CD4-positive, alpha-beta T cell treated with Interleukin-4 for 1 hour (primary cell): ENCODE measurements around the gene PCDHGC4.

Experiments used
- DNase-seq, 2 donors: peaks; one replicate each; pipeline ENCODE4 v3.0.0-alpha.2; 2020 to 2022

Gene PCDHGC4

DNA sequence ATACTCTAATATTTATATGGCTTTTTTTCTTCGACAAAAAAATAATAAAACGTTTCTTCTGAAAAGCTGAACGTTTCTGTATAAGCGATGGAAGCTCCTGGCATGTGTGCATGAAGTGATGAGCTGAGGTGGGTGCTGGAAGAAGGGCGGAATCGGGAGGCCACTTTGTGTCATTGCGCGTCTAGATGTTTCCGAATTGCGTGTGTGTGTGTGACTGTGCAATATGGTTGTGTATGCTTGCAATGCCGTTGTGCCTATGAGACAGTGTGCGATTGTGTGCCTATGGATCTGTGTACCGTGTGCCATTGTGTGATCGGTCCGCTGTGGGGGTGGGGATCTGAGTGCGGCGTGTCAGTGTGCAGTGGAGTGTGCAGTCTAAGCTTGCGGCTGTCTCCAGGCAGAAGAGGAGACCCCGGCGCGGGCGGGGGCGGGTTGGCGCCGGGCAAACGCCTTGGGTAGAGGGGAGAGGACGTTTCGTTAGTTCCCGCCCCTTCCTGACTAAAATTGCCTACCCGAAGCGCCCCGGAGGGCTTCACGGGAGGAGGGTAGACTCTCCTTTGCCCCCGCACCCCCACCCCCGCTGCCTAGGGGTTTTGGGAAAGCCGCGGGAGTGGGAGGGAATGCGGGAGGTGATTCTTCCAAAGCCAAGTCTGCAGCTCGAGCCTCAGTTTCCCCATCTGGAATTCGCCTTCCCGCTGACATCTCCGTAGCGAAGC is 28.2 kb downstream of the PCDHGC4 start:
- DNase-seq = peak; percentile 19

DNA sequence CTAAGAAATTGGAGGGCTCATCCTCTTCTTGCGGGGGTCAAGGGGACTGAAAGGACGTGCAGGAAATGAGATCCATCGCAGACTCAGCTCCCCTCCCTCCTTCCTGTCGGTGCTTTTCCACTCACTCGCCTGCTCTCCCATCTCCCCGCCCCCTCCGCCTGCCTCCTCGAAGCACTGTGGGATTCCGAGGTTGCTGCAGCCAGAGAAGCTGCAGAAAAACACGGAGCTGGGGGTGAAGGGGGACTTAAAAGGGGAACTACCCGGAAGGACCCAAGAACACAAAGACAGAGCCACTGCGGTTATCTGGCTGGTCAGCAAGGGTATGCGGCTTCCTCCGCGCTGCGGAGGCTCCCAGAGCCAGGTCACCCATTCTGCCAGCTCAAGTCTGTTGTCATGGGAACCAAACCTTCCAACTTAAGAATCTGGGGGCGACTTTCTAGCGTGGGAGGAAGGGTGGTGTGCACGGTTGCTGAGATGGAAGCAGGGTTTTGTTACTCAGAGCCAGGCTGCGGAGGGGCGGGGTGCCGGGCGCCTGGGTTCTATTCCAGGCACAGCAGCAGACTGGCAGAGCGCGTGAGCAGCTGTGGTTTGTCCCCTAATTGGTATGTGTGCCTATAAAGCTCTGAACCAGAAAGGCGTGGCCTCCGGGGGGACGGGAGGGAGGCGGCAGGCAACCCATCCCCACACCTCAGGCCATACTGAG is 28.9 kb downstream of the PCDHGC4 start:
- peak; percentile 39 to 51 for DNase-seq

DNA sequence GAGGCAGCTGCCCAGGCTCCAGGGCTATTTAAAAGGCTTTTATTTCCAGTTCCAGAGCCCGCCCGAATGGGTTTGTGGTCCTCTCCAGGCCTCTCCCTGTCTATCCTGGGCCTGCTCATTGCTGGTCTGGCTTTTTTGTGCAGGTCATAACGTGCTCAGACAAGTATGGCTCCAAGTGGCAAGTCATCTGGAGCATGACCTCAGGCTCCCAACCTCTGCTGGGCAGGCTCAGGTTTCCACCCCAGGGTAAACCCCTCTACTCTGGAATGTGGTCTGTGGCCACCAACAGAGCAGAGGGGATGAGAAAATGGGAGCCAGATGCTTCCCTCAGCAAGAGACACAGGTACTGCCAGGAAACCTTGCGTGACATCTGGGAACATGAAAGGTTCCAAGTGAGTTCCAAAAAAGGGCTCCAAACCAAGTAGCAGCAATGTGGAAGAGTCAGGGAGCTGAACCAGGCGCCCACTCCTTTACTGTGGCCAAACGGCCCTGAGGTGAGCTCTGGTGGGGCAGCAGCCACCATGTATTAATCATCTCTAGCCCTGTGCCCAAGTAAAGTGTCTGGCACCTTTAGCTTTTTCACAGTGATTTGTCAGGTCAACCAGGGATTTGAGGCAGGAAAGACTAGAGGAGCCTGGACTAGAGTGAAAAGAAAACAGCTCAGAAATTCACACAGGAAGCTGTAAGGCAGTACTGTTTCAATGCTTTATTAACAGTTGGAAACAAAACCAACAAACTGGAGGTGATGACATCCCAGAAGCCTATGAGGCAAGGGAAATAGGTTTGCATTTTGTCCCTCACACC is 29.7 kb downstream of the PCDHGC4 start:
- DNase-seq = no peak

DNA sequence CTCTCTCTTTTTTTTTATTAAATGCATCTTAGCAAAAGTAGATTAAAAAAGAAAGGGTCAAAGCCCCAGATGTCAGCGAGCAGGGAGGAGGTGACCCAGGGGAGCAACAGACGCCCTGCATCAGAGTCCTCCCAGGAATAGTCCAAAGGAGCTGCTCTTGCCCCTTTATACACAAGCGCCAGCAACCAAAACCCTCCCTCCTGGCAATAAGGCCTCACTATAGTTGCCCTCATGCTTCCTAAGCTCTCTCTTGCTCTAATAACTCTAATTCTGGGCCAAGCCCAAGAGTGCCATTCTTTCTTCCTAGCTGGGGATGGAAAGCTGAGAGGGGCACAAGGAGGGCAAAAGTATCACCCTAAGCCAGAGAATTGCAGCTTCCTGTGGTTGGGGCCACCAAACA is 30.3 kb downstream of the PCDHGC4 start:
- no peak for DNase-seq

DNA sequence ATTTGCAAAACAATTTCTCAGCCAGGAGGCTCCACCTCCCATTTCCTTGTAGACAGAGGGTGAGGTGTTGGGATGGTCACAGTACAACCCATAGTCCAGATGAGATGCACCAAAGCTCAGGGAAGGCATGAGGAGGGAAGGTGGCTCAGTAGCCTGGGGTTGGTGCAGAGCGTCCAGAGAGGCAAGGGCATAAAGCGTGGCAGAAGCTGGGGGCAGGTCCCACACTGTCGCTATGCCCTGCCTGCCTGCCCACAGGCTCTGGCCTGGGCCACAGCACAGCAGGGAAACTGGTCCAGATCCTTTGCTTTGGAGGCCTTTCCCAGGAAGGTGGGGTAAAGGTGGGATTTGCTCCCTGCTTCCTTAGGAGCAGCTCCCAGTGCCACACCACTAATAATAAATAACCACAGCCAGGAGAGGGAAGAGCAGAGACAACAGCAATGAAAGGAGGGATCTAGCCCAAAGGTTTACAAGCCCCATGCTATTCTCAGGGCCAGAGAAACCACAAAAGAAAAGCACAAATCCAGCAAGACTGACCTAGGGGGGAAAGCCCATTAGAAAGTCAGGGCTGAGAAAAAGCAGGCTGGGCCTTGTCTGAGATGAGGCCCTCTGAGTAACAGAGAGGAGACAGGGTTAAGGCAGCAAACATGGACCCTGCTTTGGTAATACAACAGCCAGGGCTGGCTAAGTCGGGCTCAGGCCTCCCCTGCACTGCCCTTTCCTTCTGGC is 31.3 kb downstream of the PCDHGC4 start:
- no peak for DNase-seq

DNA sequence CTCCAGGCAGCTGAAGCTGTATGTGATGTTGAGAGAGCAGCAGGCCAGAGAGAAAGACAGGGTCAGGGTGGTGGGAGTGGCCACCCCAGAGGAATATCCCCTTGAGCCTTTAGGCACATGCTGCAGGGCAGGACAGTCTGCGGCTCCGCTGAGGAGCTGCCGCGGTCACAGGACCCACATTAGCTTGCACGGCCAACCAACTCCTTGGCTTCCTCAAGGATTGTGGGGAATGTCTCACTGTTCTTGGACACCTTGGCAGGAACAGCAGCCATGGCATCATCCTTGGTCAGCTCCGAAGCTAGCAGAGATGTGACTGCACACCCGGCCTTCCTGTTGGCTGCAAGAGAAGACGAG is 31.8 kb downstream of the PCDHGC4 start:
- DNase-seq = no peak

DNA sequence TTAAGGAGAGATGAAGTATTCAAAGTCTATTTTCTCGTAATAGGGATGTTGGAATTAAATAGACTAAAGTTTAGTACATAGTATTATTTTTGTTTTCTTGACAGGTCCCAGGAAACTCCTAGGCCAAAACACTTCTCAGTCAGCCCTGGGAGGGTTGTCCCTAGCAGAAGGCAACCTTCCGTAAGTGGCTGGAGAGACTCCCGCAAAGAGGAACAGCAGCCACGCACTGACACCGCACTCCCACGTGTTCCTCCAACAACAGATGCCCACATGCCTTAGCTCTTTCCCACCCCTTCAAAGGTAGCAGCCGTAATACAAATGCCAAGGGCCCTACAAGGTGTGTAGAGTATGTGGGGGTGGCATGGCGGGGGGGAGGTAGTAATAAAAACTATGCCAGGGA is 32.5 kb downstream of the PCDHGC4 start:
- no peak for DNase-seq

DNA sequence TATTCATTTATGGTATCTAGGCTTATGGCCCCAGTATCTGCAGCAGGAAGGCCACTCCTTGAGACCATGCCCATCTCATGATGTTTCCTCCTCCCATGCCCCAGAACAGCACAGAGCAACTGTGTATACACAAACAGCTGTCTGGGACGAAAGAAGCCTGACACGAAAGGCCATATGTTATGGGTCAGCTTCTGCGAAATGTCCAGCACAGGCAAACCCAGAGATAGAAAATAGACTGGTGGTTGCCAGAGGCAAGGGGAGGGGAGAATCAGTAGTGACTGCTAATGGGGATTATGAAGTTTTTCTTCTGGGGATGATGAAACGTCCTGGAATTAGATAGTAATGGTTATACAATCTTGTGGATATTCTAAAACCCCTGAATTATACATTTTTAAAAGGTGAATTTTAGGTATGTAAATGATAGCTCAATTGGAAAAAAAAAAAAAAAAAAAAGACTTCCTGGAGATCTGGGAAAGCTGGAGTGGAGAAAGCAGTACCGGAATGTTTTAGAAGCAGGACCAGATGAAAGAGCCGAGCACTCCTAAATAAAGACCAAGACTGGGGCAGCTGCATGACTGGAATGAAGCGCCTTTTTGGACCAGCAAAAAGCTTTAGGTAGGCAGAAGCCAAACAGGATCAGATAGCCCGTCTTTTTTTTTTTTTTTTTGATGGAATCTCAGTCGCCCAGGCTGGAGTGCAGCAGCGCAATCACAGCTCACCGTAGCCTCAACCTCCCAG is 33.2 kb downstream of the PCDHGC4 start:
- DNase-seq = no peak

DNA sequence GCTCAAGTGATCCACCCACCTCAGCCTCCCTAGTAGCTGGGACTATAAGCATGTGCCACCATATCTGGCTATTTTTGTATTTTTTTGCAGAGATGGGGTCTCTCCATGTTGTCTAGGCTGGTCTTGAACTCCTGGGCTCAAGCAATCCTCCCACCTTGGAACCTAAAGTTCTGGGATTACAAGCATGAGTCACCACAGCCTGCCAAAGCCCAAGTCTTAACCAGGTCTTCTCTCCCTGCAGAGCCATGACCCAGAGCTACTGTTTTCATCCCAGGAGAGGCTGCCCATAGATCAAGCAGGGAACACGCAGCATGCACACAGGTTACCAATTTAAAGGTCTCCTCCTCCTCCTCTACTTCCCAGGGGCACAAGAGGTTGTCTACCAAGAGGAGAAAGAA is 33.8 kb downstream of the PCDHGC4 start:
- DNase-seq = no peak

DNA sequence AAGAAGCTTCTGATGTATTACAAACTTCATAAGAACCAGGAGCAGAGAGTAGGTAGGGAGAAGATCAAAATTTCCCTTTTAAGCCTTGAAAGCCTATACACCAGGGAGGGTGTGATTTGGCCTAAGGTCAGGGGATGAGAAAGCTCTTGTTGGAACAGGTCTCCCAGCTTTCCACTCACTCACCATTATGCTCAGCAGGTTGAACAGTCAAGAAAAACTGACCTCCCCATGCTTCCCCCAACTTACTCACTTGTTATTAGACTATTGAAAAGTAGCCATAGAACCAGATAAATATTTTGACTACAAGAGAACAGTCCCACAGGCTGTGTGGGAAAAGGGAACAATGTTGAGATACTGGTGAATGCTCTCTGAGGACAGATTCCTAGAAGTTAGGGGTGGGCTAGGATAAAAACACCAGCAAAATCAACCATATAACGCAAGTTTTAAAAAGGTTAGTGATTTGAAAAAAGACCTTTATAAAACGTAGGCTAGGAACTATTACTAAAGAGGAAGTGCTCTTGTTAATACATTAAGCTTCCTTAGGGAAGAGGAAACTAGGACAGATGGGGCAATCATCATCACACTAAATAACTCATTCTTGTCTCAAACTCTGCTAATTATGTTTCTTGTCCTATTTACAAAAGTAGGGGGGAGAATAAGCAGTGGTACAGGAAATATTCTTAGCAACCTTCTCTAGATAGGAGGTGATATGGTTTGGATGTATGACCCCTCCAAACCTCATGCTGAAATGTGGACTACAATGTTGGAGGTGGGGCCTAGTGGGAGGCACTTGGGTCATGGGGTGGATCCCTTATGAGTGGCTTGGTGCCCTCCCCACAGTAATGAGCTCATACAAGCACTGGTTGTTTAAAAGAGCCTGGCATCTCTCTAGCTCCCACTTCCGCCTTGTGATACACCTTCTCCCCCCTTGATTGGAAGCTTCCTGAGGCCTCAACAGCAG is 35.1 kb downstream of the PCDHGC4 start:
- no peak for DNase-seq

DNA sequence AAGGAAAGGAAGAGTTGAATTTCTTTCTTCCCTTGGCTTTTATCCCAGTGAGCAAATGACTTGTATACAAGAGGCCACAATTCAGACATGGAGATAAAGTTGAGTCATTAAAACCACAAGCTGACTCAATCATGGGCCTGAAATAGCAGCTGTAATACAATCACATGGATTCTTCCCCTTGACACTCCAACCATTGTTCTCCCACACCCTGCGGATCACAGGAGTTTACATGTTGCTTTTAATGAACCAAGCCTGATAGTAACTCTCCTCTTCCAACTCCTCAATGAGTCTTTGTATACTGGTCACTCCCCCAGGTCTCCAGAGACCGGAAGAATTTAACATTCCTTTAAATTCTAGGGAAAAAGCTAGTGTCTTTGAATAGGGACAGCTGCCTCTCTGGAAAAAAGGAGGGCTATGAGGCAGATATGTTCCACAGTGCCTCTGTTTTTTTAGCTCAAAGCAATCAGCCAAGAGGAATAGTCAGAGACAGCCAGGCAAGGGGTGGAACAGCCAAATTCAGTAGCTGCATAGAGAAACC is 36.5 kb downstream of the PCDHGC4 start:
- no peak for DNase-seq

DNA sequence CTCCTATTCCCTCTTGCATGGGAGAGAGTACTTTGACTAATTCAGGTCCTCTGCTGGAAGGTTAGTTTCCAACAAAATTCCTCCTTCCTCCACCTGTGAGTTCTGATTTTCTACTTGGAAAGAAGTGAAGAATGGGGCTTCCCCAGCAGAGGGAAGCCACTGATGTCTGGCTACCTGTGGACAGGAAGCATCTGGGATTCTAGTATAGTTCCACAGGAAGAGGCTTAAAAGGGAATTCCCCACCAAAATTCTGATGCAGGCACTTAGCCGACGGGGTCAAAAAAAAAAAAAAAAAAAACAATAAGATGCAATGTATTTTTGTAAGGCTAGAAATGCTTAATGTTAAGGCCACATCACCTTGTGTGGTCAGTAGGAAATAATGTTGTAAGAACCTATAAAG is 37.5 kb downstream of the PCDHGC4 start:
- no peak for DNase-seq

DNA sequence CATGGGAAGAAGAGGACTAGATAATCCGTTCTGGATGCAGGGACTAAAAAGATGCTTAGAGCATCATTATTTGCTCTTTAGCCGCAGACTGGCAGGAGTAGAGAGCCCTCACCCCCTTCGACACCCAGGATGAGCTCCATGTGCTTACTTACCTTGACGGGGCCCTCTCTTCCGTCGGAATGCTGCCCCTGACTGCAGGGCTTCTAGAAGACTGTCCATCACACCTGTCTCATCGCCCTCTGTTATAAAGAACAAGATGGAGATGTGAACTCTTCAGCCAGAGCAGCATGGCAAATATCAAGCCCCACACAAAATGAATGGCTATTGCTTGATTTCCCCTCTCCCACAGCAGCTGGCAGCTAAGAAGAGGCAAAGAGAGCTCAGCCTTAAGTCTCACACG is 39.2 kb downstream of the PCDHGC4 start:
- DNase-seq = no peak

DNA sequence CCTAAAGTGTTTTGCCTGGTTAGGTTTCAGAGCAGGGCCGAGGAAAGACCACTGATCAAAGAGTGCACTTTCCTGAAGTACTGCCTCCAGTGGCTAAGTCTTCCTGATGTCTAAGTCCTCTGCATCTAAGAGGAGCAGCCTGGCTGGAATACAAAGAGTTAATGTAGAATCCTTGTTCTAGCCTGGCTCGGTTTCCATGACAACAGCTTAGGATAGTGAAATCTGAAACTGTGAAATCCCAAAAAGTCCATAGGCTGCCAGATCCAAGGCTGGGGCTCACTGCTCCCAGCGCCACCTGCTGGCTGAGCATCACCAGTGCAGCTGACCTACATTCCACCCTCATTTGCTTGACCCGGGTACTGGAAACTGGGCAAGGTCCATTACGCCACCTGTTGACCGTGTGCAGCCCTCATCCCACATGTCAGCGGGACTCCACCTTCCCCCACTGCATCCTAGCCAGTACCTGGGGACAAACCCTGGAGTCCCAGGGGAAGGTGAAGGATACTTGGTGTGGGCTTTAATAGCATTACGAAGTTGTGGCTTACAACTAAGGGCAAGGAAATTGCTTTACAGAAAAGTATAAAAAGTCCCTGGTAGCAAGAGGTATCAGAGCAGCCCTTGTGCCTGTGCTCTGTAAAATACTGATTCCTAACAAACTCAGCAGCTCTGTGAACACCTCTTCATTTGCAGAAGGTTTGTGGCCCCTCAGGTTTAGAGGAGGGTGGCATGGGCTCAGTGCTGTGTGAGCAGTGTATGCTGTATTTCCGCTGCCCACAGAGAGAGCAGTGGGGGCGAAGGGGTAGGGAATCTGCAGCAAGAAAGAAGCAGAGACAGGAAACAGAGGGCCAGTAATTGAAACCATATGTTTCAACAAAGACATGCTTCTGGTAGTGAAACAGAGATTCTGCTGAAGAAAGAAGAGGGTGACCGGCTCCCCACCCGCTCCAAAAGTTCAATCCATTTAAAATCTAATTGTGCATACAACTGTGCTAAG is 40.1 kb downstream of the PCDHGC4 start:
- peak; percentile 59 to 62 for DNase-seq

DNA sequence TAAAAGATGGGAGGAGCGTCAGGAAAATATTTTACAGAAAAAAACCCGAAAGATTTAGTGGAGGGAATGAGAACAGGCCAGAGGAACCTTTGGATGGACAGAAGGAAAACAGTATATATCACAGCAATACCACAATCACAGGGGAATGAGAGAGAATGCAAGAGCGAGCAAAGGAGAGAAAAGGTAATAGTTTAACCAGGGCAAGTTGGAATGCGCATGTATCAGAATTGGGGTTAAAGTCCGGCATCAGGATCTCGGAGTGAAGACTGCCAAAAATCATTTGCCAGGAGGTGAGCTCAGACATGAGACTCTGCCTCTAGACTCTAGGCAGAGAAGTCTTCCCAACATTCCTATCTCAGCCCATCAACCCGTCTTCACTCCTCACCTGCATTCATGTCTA is 40.8 kb downstream of the PCDHGC4 start:
- DNase-seq = no peak

DNA sequence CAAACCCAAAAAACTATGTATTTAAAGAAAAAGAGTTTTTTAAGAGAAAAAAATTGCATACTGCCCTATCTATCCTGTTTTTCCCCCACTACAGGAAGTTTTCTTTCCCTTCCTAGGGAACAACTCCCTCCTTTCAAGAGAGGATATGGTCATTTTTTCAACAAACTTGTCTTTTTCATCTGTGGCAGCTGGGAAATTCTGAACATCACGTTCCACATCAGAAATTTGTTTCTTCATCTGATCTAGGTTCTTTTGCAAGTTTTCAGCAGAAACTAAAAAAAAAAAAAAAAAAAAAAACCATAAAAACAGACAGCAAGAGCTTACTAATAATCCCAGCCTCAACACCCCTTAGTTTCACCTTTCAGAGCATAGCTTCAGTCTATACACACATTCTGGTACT is 42.6 kb downstream of the PCDHGC4 start:
- no peak for DNase-seq

DNA sequence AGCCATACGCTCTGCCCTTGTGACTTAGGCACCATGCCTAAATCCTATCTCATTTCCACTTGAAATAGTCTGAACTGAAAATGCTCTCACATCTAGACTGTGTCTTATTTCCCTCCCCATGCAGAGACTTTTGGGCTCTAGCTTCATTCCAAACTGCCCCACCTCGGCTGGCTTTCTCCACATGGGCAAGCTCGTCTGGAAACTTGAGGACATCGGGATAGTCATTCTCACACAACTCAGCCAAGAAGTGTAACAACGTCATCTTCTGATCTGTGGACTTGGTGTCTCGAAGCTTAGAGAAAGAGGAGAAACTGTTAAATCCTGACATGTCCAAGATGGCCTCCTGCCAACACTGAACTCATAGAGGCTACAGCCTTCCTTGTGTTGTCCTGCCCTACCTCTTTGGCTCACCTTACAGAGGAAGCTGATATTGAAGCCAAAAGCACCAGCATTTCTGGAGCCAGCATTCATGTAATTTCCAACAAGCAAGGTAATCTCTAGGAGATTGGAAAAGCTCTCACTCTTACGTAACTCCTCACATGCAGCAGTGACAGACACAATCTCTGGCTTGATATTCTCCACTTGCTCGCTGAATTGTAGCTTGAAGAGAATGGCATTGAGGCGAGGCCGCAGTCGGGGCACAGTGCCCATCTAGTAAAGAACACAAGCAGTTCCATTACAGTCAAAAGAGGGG is 43.6 kb downstream of the PCDHGC4 start:
- DNase-seq = no peak

DNA sequence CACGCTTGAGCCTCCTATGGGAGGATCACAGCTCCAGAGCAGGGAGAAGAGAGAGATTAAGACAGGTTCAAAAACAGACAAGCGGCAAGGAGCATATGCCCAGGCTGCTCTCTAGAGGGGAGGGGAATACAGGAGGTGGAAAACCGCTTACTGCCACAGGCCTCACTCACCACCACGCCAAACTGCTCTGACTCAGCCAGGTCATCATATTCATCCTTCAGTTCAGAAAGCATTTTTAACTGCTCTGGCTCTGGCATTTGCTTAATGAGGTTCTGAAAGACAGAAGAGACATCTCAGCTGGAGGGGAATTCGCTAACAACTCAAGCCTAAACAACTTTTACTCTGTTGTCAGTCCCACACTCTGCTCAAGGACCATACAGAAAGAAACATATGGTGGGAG is 44.2 kb downstream of the PCDHGC4 start:
- DNase-seq = no peak

DNA sequence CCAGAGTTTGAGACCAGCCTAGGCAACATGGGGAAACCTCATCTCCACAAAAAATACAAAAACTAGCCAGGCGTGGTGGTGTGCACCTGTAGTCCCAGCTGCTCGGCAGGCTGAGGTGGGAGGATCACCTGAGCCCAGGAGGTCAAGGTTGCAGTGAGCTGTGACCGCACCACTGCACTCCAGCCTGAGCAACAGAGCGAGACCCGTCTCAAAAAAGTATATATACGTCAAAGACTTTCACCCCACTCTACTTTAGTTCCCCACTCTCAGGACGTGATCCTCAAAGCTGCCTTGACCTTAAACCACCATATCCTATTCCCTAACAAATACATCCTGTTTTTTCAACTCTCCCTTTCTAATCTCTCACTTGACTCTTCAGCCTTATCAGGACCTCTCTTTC is 45.0 kb downstream of the PCDHGC4 start:
- DNase-seq = no peak
